RWPE2 (cell line): ENCODE results near the gene FAM78B.

Experiments
- ATAC-seq: fragments of 200-7000 bp; cut with Tn5 transposase; 3 replicates; pipeline ENCODE4 v1.9.1; 2021; ENCODE audit warnings: low read depth
- DNase-seq: peaks from one replicate; pipeline ENCODE4 v3.0.0-alpha.2; 2020; ENCODE audit warnings: low spot score
- H3K27ac ChIP-seq: fragments of 450-650 bp; 2 replicates; pipeline ENCODE4 v1.5.1; 2017; ENCODE audit warnings: mild to moderate bottlenecking; ENCODE audit not compliant: poor library complexity, severe bottlenecking
- H3K27me3 ChIP-seq: fragments of 250-450 bp; sonication (Bioruptor Pico); 2 replicates; pipeline ENCODE4 v1.5.1; 2021; ENCODE audit warnings: mild to moderate bottlenecking, moderate library complexity; ENCODE audit not compliant: insufficient read depth, poor library complexity, severe bottlenecking
- H3K36me3 ChIP-seq: fragments of 250-450 bp; sonication (Bioruptor Pico); 2 replicates; pipeline ENCODE4 v1.5.1; 2020; ENCODE audit warnings: low read depth, mild to moderate bottlenecking, moderate library complexity
- H3K4me1 ChIP-seq: fragments of 250-450 bp; sonication (Bioruptor Pico); 2 replicates; pipeline ENCODE4 v1.5.1; 2021; ENCODE audit warnings: mild to moderate bottlenecking, moderate library complexity; ENCODE audit not compliant: insufficient read depth, poor library complexity, severe bottlenecking
- H3K4me3 ChIP-seq: fragments of 250-450 bp; sonication (Bioruptor Pico); 2 replicates; pipeline ENCODE4 v1.5.1; 2021; ENCODE audit warnings: mild to moderate bottlenecking, moderate library complexity; ENCODE audit not compliant: severe bottlenecking
- H3K9me3 ChIP-seq: fragments of 250-450 bp; sonication (Bioruptor Pico); 2 replicates; pipeline ENCODE4 v1.5.1; 2021; ENCODE audit warnings: mild to moderate bottlenecking, moderate library complexity; ENCODE audit not compliant: severe bottlenecking
- CTCF ChIP-seq: fragments of 450-650 bp; IDR thresholded peaks from one replicate; pipeline ENCODE4 v1.5.1; 2017; ENCODE audit warnings: mild to moderate bottlenecking, moderate library complexity; ENCODE audit not compliant: poor library complexity, severe bottlenecking

Gene FAM78B

DNA sequence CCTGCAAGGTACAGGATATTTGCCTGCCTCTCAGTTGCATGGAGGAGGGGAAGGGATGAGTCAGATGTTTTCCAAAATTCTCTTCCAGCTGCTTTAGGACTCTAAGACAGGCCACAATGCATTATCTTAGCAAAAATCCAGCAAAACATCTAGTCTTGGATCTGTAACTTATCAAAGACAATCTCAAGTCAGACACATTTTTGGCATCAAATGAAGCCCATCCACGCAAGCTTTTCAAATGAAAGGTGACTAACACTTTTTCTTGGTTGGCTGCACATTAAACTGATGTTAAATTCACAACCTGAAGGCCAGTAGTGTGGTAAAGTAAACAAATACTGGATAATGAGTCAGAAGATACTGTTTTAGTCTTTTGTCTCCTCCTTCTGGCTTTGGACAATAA is 21.3 kb downstream of the FAM78B start:
- Histone ChIP-seq H3K36me3 (no peaks in the 10 kb centered on the region), H3K4me1 (no peaks in the 10 kb centered on the region), H3K27me3 (no peaks in the 10 kb centered on the region), H3K27ac (no peak overlapping the region), H3K9me3 (no peaks in the 10 kb centered on the region), H3K4me3 (no peak overlapping the region)
- no peak for TF ChIP-seq CTCF
- ATAC-seq (no peak), DNase-seq (no peak)

DNA sequence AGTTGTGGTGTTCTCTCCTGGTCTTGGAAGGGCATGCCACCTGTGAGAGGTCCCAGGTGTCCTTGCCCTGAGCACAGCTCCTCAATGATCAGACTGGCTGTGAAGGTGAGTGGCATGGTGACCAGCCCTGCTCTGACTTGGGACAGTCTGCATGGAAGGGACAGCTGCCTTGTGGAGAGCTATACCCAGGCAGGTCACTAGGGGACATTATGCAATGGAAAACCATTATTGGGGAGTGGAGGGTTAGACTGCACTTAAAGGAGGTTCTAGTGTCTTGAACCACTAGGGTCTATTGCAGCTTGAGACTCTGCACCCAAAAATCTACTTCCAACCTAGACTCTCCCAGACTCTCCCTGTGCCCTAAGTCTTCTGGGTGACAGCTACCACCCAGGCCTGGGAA is 24.8 kb downstream of the FAM78B start:
- ATAC-seq: no peak
- Histone ChIP-seq H3K36me3 (no peaks in the 10 kb centered on the region), H3K4me3 (no peak overlapping the region), H3K27me3 (no peaks in the 10 kb centered on the region), H3K9me3 (no peaks in the 10 kb centered on the region), H3K4me1 (no peaks in the 10 kb centered on the region), H3K27ac (no peak overlapping the region)
- DNase-seq: no peak
- no peak for TF ChIP-seq CTCF

DNA sequence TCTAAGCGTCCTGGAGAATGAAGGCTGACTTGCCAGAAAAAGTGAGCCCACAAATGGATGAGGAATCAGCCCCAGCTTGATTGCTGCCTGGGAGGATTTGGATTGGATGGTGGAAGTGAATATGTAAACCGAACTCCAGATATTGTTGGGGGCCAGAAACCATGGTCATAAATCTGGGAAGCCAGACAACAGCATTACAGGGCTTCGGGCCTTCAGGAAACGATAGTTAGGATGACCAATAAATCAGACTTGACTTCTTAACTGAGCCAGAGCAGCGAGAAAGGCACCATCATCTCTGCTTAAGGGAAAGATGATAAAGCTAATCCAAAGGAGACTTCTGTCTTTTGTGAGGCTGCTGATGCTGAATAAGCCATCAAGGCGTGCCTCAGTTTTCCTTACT is 26.6 kb downstream of the FAM78B start:
- H3K27me3 ChIP-seq: no peaks in the 10 kb centered on the region
- no peaks in the 10 kb centered on the region for H3K4me1 ChIP-seq
- H3K4me3 ChIP-seq: no peak overlapping the region
- no peak overlapping the region for H3K27ac ChIP-seq
- no peak for DNase-seq
- H3K9me3 ChIP-seq: no peaks in the 10 kb centered on the region
- ATAC-seq: no peak
- TF ChIP-seq CTCF: no peak
- no peaks in the 10 kb centered on the region for H3K36me3 ChIP-seq

- Histone ChIP-seq H3K36me3 (no peaks in the 10 kb centered on the region), H3K9me3 (no peaks in the 10 kb centered on the region), H3K4me3 (no peak overlapping the region), H3K27me3 (no peaks in the 10 kb centered on the region), H3K4me1 (no peaks in the 10 kb centered on the region), H3K27ac (no peak overlapping the region)
- ATAC-seq (no peak), DNase-seq (no peak)
- no peak for TF ChIP-seq CTCF
Measured at GRCh38 chr1:166139735-166140134, 27.1 kb downstream of the FAM78B start.

DNA sequence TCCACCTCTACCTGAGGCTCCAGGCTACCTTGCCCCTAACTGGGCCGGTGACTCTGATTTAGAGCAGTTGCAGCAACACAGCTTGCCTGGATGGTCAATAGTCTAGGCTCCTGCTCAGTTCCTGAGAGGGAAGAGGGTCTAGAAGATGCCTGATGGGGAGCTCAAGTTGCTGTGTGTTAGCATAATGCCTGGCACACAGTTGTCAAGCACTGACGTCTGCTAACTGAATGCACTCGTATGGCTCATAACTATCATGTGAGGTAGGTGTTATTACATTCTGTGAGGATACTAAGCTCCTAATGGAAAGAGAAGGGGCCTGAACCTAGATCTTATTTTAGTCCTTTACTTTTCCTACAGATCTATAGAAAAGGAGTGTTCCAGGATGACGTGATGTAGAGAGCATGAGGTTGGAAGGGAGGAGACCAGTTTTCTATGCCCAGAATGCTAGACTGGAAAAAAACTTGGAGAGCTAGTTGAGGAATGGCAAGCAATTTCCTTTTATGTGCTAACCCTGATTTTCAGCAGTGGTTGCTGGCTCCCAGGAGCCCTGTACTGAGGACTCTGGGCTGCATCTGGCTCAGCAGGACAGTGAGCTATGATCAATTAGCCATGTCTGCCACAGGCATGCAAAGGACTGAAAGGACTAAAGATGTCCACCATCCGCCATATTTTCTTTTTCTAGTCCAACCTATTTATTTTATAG is 30.0 kb downstream of the FAM78B start:
- Histone ChIP-seq H3K4me1 (no peaks in the 10 kb centered on the region), H3K27me3 (no peaks in the 10 kb centered on the region), H3K27ac (no peak overlapping the region), H3K9me3 (no peaks in the 10 kb centered on the region), H3K36me3 (no peaks in the 10 kb centered on the region), H3K4me3 (no peak overlapping the region)
- DNase-seq (no peak), ATAC-seq (no peak)
- TF ChIP-seq CTCF: no peak
